ENCODE data around the gene MACROD2.

The MACROD2 gene

DNA sequence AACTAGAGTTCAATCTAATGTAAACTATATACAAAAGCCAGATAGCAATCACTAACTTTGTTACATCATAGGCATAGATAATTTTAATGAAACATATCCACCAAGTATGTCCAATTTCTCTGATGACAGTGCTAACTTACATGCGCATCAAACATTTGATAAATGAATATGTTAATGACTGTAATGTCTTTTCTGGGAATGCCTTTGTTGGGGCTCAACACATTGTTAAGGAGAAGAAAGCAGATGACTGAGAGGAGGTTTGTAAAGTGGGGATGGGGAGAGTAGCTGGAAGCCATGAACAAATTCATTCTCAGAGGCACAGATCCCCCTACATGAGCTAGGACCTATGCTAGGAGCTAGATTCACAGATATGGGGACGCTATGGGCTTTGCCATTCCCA lies 1627.9 kb downstream of the MACROD2 start:
- DNase-seq = no peak

DNA sequence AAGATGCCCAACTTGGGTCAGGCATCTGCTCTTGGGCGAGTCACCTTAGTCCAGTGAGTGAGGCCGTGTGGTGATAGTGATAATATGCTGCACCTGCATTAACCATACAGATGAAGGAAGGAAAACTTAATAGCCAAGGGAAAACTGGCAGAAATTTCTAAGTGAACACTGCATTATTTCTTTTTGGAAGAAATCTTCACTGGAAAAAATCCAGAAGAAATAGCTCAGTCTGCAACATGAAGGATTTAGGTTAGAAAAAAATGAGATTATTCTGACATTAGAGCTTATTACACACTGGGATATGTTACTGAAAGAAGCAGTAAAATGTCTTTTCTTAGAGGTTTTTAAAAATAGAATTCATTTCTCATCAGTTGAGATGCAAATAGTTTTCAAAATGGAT lies 1630.7 kb downstream of the MACROD2 start:
- no peak for DNase-seq

DNA sequence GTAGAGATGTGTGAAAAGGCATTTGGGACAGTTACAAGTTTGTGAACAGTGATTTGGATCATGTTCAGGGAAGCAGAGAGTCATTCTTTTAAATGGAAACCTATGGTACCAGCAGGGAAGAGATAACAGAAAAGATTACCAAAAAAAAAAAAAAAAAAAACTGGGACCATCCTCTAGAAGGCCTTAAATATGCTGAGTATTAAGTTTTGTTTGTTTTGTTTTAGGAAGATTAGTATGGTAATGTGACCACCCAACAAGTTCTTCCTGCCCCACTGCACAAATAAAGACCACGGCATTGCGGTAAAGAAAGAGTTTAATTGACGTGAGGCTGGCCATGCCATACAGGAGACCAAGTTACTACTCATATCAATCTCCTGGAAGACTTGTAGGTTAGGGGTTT lies 1631.8 kb downstream of the MACROD2 start:
- DNase-seq = no peak

DNA sequence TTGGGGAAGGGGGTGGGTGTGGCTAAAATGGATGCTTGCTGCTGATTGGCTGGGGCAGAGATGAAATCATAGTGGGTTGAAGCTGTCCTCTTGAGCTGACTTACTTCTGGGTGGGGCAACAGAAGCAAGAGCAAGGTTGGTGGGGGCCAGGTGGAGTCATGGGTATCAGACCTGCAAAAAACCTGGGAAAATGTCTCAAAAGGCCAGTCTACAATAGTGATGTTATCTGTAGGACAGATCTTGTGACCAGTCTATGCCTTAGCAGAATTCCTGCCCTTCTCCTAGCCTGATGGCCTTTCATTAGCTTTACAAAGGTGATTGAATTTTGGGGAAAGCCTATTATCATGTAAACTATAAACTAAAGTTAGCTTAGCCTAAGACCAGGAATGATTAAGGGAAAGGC lies 1632.2 kb downstream of the MACROD2 start:
- no peak for DNase-seq

DNA sequence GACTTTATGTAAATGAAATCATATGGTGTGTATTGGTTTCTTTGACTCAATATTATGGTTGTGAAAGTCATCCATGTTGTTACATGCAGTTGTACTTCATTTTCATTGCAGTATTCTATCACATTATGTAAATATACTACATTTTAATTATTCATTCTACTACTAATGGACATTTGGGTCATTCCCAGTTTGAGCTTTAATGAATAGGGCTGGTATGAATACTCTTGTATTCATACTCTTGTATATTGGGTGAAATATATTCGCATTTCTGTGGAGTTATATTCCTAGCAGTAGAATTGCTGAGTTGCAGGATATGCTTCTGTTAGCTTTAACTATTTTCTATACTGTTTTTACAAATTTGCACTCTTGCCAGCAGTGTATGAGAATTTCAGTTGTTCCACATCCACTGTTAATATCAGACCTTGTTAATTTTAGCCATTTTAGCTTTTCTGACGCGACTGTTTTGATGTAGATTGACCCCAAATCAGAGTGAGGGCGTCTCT lies 1633.6 kb downstream of the MACROD2 start:
- no peak for DNase-seq

DNA sequence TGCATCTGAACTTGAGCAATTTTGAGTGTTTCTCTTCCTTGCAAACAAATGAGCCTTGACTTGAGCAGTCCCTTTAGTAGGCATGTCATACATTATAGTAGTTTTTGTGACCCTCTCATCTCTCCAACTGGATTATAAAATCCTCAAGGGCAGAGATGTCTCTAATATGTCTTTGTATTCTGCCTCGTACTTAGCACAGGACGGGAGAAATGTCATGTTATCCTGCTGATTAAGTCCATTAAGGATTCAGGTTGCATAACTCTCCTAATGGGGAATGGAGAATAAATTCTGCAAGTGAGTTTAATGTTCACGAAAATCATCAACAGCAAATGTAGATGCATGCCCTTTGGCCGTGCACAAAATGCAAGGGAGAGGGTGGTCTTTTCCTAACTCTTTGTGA lies 1635.0 kb downstream of the MACROD2 start:
- DNase-seq = no peak

DNA sequence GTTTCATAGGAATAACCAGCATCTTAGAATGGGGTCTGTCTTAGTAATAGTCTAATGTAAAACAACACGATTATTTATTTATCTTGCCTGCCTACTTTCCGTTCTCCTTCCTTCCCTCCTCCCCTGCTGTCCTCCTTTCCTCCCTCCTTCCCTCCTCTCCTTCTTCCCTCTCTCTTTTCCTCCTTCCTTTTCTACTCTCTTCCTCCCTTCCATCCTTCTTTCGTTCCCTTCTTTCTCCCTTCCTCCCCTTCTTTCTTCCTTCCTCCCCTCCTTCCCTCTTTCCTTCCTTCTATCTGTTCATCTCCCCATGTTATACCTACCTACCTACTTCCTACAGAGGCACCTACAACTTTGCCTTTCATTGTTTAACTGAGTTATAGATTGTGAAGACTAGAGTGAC lies 1637.4 kb downstream of the MACROD2 start:
- no peak for DNase-seq

DNA sequence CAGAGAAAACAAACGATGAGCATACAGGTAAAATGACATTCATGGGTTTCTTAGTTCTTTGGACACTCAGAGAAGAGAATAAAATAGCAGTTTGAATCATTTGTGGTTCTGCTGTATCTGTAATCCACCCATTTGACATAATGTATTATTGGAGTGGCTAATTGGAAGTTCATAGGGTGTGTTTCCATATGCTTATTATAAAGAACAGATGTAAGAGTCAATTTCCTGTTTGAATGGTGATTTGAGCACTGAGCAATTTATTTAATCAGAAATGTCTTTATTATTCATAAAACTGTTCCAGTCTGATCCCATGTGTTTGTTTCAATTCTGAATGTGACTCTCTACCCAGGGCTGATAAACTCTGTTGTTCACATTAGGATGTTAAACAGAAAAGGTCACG lies 1638.8 kb downstream of the MACROD2 start:
- DNase-seq = no peak

DNA sequence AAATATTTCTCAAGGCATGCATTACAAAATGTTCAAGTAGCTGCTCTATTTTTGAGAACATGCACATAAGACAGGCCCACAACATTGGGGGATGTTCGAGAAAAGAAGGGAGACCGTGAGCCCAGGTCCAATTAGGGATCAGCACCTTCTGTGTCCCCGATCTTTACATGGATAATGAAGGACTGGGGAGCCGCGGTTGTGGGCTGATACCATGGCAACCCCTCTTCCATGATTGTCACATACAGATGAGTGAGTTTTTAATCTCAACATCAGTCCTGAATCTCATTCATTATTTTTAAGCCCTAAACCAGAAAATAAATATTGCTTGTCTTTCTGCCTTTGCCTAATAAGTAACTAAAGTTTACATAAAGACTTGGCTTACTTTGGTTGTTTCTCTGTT lies 1642.2 kb downstream of the MACROD2 start:
- no peak for DNase-seq

DNA sequence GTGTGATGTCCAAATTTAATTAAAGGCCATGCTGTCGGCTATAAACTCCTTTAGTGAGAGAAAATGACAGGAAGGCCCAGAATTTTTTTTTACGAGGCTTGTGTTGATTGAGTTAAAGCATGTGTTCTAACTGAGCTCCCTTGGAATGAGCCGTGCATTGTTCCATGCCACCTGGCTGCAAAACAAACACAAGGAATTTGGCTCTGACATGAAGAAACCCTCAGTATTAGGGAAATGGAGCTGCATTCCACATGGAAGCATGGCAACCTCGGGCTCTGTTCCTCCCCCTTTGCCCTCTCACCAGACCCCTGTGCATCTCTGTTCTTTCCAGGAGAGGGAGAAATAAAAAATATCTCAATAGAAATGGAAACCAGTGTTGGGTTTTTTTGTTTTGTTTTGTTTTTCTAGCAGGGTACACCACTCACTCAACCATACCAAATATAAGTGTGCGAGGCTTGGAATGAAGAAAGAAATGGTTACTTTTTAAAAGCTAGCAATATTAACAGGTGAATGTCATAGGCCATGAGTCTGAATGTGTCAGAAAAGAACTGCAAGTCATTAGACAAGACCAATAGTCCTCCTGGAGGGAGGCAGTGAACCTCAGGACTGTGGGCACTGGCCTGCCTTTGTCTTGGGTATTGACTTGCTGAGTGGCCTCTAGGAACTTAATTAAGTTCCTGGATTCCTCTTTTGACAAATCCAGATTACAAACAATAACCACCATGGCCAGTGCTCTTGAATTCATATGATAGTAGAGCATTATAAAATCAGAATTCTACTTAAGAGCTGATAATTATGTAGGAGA lies 1642.8 kb downstream of the MACROD2 start:
- peak; percentile 17 for DNase-seq

DNA sequence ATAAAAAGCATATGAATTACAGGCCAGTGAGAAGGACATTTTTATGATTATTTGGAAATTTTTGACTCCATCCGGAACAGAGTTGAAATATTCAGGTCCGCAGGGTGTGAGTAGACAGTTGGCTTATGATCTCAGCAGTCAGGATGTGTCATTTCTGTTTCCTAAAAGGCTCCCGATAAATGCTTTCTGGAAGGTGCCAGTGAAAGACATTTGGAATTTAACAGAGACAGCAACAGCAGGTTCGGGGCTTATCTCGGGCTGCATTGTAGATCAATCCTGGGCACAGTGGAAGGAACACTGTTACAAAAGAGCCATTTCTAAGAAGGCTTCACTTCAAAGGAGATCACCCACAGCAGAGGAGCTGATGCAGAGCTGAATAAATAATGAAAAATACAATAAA lies 1643.5 kb downstream of the MACROD2 start:
- no peak for DNase-seq

DNA sequence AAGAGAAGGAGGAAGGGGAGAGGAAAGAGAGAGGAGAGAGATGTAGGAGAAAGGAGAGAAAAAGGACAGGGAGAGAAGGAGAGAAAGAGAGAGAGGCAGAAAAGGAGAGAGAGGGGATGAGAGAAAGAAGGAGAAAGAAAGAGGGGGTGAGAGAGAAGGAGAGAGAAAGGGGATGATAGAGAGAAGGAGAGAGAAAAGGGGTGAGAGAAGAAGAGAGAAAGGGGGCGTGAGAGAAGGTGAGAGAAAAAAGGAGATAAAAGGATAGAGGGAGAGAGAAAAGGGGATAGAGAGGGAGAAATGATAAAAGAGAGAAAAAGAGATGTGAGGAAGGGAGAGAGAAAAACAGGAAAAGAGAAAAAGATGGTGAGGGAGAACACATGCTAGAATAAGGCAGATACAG lies 1644.5 kb downstream of the MACROD2 start:
- DNase-seq = no peak

DNA sequence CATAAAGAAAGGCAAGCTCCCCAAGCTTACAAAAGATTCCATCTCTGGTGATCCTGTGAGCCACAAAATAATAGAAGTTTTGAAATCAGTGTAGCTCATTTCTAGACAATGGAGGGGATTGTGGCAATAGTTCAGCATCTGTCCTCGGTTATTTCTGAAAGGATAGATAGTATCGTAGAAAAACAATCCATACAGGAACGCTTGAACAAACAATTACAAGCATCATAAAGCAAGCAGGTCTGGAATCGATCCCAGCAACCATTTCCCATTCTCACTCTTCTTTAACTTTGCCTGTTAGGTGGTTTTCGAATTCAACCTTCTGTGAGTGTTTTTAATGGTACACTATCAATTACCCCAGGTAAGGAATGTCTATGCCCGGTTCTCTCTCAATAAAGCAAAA lies 1646.8 kb downstream of the MACROD2 start:
- DNase-seq = peak; percentile 25

DNA sequence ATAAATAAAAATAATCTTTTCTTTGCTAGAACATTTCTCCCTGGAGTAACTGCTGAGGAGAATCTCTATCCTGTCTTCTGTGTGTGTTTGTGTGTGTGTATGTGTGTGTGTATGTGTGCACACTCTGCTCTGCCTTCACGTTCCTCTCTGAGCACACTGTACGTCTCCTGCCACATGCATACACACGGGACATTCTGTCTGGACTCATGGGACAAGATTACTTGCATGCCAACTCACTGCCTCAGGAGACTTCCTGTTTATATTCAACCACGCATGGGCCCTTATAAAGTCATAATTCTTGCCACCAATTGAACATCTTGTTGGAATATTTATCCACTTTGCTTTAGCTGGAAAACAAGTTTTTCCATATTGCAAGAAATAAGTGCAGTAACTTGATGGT lies 1647.4 kb downstream of the MACROD2 start:
- no peak for DNase-seq

DNA sequence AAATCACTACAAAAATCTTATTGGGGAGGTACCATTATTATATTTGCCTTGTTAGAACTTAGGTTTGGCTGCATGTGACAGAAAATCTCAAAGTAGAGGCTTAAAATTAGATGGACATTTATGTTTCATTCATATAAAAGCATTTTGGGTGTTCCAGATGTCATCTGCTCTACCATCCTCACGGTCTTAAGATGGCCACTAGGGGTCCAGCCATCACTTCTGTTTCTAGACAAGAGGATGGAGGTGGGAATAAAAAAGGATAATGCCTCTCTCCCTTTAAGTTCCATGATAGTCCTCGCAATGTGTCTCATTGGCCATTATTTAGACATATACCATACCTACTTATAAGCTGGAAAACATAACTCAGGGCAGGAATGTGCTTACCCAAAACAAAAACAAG lies 1648.4 kb downstream of the MACROD2 start:
- no peak for DNase-seq

DNA sequence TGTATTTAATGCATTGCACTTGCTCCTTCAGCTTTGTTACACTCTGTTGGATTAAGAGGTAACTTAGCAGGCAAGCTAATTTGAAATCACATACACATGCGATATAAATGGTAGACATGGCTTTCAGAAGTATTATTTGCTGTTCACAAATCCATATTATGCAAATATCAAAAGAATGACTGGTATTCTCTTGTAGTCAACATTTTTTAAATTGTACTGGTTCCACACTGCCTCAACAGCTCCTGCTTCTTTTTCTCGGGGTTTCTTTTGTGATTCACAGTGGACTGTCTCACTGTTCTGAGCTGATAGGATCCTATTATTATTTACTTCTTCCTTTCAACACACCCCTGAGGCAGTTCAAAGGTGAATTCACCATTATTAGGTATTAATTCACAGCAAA lies 1650.5 kb downstream of the MACROD2 start:
- no peak for DNase-seq

DNA sequence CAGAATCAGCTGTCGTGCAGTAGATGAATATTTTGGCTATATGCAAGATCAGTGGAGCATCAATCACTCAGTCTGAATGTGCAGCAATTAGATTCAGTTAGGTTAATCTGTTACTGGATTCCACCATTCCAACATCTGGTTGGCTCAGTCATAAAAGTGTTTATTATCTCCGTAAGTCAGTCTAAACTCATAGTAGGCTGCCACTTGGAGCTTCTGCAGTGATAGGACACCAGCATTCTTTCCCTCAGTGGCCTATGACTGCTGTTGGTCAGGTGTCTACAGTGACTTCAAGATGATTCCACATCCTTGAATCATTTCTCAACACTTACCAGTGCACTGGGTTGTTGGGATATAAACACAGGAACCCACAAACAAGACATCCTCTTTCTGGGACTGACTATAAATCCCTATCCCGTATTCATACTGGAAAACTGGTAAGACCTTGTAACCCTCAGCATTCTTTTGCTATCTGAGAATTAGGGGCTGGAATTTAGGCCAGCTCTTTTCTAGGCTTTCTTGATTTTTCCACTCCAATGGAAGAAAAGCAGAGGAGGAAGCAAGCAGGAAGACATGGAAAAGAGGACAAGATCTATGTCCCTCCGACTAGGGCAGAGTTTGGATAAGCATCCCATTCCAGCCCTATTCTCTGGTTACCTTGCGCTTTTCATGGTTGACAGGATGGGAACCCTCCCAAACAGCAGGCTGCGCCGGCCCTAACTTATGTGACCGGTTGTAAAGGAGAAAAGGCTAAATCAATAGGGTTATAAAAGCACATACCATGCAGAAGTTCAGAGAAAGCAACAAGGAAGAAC lies 1658.3 kb downstream of the MACROD2 start:
- no peak for DNase-seq

DNA sequence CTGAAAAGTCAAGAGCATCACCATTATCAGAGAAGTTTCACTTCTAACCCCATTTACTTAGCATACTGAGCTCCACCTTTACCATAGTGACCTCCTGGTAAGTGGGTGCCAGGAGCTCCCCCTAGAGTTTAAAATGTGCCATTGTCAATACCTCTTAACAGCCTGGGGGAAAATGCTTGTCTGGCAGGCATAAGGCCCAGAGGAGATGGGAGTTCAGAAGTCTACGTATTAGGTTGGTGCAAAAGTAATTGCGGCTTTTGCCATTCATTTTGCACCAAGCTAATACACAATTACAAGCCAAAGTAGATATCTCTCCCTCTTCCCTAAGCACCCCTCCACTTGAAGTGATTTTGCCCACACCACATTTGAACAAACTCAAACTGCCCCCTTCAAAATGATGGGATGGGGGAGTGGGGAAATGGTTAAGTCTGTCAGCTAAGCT lies 1658.9 kb downstream of the MACROD2 start:
- peak; percentile 65 for DNase-seq

DNA sequence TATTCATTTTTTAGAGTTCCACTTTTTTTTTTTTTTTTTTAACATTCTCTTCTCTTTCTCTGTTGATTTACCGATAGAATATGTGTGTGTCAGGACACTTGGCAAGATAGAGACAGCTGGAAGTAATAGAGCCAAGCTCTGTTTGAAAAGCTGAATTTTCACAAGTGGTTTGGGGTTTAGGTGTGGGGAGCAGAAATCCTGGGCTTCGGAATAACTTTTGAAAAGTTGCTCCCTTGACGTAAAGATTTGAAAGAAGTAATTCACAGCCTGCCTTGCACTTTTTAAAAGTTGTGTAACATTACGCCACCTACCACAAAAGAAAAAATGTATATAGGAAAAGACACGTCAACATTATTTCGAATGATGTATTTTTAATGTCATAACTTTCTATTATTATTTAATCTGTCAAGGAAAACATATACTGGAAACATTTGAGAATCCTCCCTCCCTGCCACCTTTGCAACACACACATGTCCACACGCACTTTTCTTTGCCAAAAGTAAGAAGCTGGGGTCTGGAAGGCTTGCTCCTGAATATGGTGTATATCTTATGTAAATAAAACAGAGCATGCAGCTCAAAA lies 1660.1 kb downstream of the MACROD2 start:
- no peak for DNase-seq

DNA sequence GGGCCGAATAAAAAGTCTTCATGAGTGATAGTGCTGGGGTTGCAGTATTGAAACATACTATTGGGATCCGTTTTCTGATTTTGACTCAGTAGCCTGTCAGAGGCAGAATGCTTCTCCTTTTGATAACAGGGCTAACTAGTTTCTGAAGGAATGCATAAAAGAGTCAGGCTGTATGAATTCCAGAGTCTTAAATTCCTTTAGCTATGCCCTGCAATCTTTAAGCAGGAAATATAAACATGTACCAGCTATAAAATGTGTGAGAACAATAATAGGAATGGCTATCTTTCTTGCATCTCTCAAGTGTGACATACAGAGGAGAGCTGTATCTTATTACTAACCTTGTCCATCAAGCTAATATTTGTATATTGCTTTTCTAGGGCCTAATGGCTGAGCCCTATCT lies 1660.8 kb downstream of the MACROD2 start:
- DNase-seq = no peak

DNA sequence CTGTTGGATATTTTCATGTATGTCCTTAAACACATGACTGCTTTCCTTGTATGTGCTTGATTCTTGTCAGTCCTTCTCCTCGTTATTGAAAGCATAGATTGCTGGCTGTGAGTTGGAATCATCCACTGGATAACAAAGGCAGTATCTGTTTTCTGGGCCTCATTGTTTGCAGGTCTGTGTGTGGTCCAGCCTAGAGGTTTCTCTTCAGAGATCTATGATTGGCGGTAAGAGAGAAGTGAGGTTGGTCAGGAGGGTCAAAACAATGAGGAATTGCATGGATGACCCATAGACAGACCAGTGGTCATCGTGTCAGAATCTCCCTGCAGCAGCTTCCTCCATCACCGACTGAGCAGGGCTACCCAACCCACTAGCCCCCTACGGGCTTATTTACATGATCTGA lies 1663.0 kb downstream of the MACROD2 start:
- DNase-seq = no peak

DNA sequence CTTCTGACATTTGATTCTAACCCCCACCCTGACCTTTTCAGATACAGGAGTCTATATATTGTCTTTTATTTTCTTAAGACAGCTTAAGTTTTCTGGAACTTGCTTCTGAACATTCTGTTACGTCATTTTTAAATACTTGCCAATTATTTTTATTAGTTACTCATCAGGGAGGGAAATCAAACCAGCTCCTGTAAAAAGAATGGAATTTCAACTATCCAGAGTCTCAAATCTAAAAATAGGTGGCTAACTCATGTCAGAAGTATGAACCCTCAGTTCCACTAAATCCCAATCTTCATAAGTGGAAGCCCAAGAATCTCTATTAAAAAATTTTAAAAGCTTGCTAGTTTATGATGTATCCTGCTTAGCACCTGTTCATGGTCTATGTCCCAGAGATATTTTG lies 1677.9 kb downstream of the MACROD2 start:
- DNase-seq = no peak

DNA sequence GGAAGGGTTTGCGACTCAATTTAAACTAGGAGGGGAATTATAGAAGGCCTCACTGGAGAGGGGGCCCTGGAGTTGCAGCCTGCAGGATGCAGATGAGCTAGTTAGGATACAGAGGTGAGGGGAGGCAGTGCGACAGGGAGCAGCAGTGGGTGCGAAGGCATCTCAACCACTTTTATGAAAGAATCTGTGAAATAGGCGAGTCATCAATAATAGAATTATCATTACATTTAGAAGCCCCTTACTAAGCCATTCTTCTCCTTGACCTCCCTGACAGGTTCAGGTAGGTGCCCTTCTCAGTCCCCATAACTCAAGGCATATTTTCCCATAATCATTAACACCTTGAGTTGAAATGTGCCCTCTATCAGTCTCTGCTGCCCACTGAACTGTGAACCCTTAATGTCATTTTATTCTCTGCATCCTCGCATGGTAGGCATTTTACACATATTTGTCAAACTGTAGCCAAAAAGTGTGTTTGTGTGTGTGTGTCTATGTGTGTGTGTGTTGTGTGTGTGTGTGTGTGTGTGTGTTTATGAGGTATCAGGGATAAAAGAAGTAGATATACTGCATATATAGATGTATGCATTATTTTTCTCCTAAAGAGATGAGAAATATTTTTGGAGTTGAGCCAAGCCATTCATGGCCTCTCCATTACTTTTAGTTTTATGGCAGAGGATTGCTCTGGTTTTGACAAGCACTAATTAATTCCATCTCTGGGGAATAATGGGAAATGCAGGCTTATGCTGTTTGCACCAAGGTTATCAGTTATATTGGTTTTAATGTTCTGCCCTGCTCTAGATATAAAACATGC lies 1679.1 kb downstream of the MACROD2 start:
- peak; percentile 3 for DNase-seq
